GM18867 (cell line): ENCODE measurements around the gene CTTN.

Source experiments
- ATAC-seq: cut with Tn5 transposase; IDR thresholded peaks from one replicate; pipeline ENCODE4 v1.9.1; 2021; ENCODE audit warnings: mild to moderate bottlenecking, moderate library complexity; ENCODE audit not compliant: unreplicated experiment

Gene CTTN

GRCh38 chr11:70473186-70473872 is 75.0 kb downstream of the CTTN start:
- no peak for ATAC-seq

- no peak for ATAC-seq
Measured at GRCh38 chr11:70473873-70474690, 75.8 kb downstream of the CTTN start.

GRCh38 chr11:70474710-70475109 is 76.4 kb downstream of the CTTN start:
- ATAC-seq, result no peak

GRCh38 chr11:70476669-70477068 is 78.3 kb downstream of the CTTN start:
- no peak for ATAC-seq

GRCh38 chr11:70477176-70477575 is 78.8 kb downstream of the CTTN start:
- no peak for ATAC-seq

GRCh38 chr11:70477609-70478008 is 79.3 kb downstream of the CTTN start:
- no peak for ATAC-seq

GRCh38 chr11:70478166-70478890 is 80.0 kb downstream of the CTTN start:
- ATAC-seq, result no peak

GRCh38 chr11:70480711-70481110 is 82.4 kb downstream of the CTTN start:
- ATAC-seq, result no peak

- ATAC-seq, result no peak
Measured at GRCh38 chr11:70481625-70482528, 83.5 kb downstream of the CTTN start.

GRCh38 chr11:70482529-70482917 is 84.2 kb downstream of the CTTN start:
- ATAC-seq, result no peak

- ATAC-seq, result no peak
Measured at GRCh38 chr11:70483077-70483861, 84.9 kb downstream of the CTTN start.

GRCh38 chr11:70483917-70484316 is 85.6 kb downstream of the CTTN start:
- ATAC-seq, result no peak

GRCh38 chr11:70485326-70486025 is 87.1 kb downstream of the CTTN start:
- no peak for ATAC-seq

- no peak for ATAC-seq
Measured at GRCh38 chr11:70486026-70486415, 87.7 kb downstream of the CTTN start.
